ENCODE data around the gene SHBG. TPM values are rescaled to one million over a fixed set of nuclear protein-coding genes. Genes with fewer than 3 reads are reported as not detected.
A peak's percentile ranks its signal among the peaks of the same experiment; 100 is the strongest.
"Not testable (repeated sequence)": the region's sequence is repeated elsewhere in the genome, so short reads cannot be mapped to it uniquely, and the experiment has no call there.

SHBG gene
- polyA plus RNA-seq (ENCODE audit: insufficient read length in 4 of 4) = 1 to 10 TPM; 3.5 to 5.7 (median 4.0) TPM

GRCh38 chr17:7629939-7630571 is at the start of gene SHBG:
TSS of gene SHBG (plus strand) at chr17:7630135. CDS start at chr17:7630173, 38 bp downstream.
- no peak for DNase-seq (ENCODE audit: low read depth in 4 of 4, low spot score in 3 of 4)

GRCh38 chr17:7580604-7581575 is 49.0 kb upstream of the SHBG start:
- DNase-seq (ENCODE audit: low read depth in 4 of 4, low spot score in 3 of 4) = no peak

GRCh38 chr17:7582396-7583252 is 47.3 kb upstream of the SHBG start:
- DNase-seq (ENCODE audit: low read depth in 4 of 4, low spot score in 3 of 4) = no peak

GRCh38 chr17:7583253-7584109 is 46.5 kb upstream of the SHBG start, which contains the start of gene MPDU1:
TSS of gene MPDU1 (plus strand) at chr17:7583852. CDS start at chr17:7583863, 11 bp downstream.
- peak; percentile 92 to 98 (median 96) for DNase-seq (ENCODE audit: low read depth in 4 of 4, low spot score in 3 of 4)

GRCh38 chr17:7586673-7587419 is 43.1 kb upstream of the SHBG start:
- DNase-seq (ENCODE audit: low read depth in 4 of 4, low spot score in 3 of 4) = no peak

- DNase-seq (ENCODE audit: low read depth in 4 of 4, low spot score in 3 of 4) = no peak
These were observed 42.3 kb upstream of the SHBG start for GRCh38 chr17:7587420-7588151.

- no peak for DNase-seq (ENCODE audit: low read depth in 4 of 4, low spot score in 3 of 4)
These were observed 41.3 kb upstream of the SHBG start for GRCh38 chr17:7588553-7589203.

GRCh38 chr17:7589204-7589868 is 40.6 kb upstream of the SHBG start:
- peak; percentile 66 to 83 (median 77) for DNase-seq (ENCODE audit: low read depth in 4 of 4, low spot score in 3 of 4)

- DNase-seq (ENCODE audit: low read depth in 4 of 4, low spot score in 3 of 4) = no peak
These were observed 39.8 kb upstream of the SHBG start, which contains the start of gene SOX15 for GRCh38 chr17:7589891-7590691. TSS of gene SOX15 (minus strand) at chr17:7590094. CDS start at chr17:7589676, 418 bp downstream.

- DNase-seq (ENCODE audit: low read depth in 4 of 4, low spot score in 3 of 4) = no peak
These were observed 39.2 kb upstream of the SHBG start for GRCh38 chr17:7590743-7591142.

GRCh38 chr17:7591596-7591995 is 38.3 kb upstream of the SHBG start:
- no peak for DNase-seq (ENCODE audit: low read depth in 4 of 4, low spot score in 3 of 4)

GRCh38 chr17:7592422-7593021 is 37.4 kb upstream of the SHBG start:
- no peak for DNase-seq (ENCODE audit: low read depth in 4 of 4, low spot score in 3 of 4)

- DNase-seq (ENCODE audit: low read depth in 4 of 4, low spot score in 3 of 4) = no peak
These were observed 36.6 kb upstream of the SHBG start for GRCh38 chr17:7593296-7593695.

GRCh38 chr17:7597561-7597960 is 32.4 kb upstream of the SHBG start:
- not testable (repeated sequence) for DNase-seq (ENCODE audit: low read depth in 4 of 4, low spot score in 3 of 4)

GRCh38 chr17:7606280-7606679 is 23.7 kb upstream of the SHBG start:
- DNase-seq (ENCODE audit: low read depth in 4 of 4, low spot score in 3 of 4) = no peak

GRCh38 chr17:7610641-7611040 is 19.3 kb upstream of the SHBG start:
- no peak for DNase-seq (ENCODE audit: low read depth in 4 of 4, low spot score in 3 of 4)

Data from right renal pelvis (tissue), 4 donors.